ENCODE data around the gene ANKS6.
A peak's percentile ranks its signal among the peaks of the same experiment; 100 is the strongest.

ANKS6 gene

GRCh38 chr9:98730871-98731270 lies 65.5 kb downstream of the ANKS6 start:
- no peak for DNase-seq

- no peak for DNase-seq
Measured at GRCh38 chr9:98728500-98728899, 67.9 kb downstream of the ANKS6 start.

- no peak for DNase-seq
Measured at GRCh38 chr9:98727428-98727827, 68.9 kb downstream of the ANKS6 start.

DNA sequence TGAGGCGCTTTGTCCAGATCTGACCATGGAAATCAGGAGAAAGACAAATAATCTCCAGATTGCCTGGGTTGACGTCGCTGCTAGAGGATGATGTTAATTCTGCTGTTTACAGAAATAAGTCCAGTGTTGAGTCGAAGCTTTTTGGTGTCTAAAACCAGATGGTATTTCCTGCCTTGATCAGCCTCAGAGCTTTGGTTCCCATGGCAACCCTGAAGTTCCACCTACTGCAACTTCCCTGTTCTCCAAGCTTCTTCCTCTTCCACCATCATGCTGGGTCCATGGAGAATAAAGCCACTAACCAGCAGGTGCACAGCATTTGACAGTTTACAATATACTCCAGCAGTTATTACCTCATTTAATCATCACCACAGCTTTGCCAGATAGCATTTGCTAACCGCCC lies 69.6 kb downstream of the ANKS6 start:
- peak; percentile 70 for DNase-seq

DNA sequence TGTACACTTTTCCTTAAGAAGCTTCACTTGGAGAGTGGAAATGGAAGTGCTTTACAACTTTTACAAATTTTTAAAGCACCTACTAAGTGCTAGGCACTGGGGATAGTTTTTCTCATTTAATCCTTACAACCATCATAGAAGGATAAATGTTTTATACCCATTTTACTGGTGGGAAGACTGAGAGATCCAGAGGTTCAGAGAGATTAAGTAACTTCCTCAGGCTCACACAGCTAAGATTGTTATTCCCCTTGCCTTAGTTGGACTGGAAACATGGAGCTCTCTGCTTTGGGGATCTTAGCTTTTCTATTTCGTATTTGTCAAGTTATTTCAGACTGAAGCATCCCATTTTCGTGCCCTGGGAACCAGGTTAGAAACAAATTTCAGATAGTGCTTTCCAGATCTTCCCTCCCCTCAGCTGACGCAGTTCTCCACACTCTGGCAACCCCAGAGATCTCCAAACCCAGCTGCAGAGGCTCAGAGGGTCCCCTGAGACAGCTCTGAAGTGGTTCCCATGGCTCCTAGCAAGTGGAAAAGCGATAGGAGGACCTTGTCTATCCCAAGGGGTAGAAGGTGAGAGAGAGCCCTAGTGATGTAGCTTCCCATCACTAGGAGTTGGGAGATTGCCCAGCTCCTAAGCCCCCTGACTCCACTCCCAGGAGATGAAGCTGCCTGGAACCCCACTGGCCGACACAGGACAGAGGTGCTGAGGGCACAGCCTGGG lies 71.4 kb downstream of the ANKS6 start:
- DNase-seq: no peak

DNA sequence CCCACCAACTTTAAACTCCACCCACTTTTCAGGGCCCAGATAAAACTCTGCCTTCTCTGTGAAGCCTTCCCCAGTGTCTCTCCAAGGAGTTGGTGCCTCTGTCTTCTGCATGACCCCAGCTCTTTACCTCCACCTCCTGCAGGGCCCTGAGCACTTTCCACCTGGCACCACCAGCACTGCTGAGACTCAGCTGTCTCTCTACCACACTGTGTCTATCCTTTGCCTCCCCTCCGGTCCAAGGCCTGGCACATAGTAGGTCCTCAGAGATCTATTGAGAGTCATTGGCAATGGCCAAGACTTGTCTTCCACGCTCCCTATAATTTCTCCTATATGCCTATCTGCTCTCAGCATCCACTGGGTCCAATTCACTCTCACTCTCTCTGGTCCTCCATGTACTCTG lies 74.7 kb downstream of the ANKS6 start:
- DNase-seq: no peak

DNA sequence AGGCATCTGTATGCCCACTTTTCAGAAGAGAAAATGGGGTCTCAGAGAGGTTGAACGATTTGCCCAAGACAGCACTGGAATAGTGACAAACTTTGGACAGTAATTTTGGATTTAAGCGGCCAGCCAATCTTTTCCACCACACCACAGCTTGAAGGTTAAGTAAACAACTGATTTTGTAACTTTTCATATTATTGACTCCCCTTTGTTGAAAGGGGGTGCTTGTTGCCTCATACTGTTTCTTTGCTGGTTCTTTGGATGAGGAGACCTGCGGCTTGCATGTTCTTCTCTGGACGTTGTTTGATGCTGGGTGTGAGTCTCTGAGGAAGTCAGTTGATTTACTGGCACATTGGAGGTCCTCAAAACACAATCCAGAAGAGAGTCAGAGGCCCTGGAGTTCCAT lies 76.0 kb downstream of the ANKS6 start:
- DNase-seq: no peak

DNA sequence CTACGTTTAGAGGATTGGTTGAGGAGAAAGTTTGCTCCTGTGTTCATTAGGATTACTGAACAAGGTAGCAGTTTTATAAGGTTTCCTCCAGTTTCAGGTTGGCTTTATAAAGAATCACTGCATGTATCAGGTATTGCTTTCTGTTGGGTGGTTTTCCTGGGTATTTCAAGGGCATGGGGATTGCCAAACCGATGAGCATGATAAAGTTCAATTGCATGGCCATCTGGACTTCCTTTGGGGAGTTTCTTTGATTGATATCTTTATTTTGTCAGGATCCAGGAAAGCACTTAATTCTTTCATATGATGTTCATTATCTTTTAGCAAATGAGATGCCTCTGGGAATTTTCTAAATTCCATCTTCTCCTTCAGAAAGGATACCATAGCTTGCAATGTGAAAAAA lies 77.3 kb downstream of the ANKS6 start:
- DNase-seq: no peak

GRCh38 chr9:98714833-98715232 lies 81.5 kb downstream of the ANKS6 start:
- no peak for DNase-seq

- no peak for DNase-seq
Measured at GRCh38 chr9:98712987-98713386, 83.4 kb downstream of the ANKS6 start.

- DNase-seq: peak; percentile 5
Measured at GRCh38 chr9:98709968-98710965, 86.1 kb downstream of the ANKS6 start.

DNA sequence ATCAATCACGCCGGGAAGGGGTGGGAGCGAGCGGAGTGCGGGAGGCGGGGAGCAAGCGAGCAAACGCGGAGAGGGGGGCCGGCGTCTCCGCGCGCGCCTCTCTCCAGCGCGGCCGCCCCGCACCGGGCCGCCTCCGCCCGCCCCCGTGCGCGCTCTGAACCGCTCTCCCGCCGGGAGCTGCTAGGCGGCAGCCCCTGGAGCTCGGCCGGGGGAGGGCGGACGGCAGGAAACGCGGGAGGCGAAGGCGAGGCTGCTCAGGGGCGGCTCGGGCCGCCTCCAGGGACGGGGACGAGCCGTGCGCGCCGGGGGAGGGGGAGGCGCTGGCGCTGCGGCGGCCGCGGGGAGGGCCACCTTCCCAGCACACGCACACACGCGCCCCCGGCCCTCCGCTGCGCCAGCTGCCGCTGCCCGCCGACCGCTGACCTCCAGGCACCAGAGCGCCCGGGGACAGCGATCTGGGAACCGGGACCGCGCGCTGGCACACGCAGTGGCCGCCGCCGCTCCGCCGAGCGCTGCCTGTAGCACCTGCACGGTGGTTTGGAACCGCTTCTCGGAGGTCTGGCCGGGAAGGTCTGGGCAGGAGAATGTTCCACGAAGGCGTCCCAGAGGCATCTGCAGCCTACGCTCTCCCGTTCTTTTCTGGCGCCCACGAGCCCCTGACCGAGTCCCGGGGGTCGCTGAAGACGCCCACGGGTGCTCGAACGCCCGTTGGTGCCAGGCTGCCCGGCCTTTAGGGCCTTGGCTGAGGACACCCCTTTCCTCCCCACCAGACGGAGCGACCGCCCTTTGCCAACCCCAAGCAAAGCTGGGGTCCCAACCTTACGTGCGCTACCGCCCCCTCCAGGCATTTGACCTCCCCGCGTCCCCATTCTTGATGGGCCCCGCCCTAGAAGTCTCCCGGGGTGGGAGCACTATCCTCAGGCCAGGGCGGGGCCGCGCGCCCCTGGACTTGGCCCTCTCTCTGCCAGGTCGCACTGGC lies 87.1 kb downstream of the ANKS6 start, which contains the start of gene GABBR2:
Gene GABBR2, minus strand, starts transcription at position 3 of the 979 bp plus-strand sequence. CDS start 198 bp downstream, outside the sequence.
- DNase-seq: no peak

- no peak for DNase-seq
Measured at GRCh38 chr9:98708103-98708932, 88.0 kb downstream of the ANKS6 start.

- DNase-seq: peak; percentile 17
Measured at GRCh38 chr9:98707166-98708102, 88.9 kb downstream of the ANKS6 start.

DNA sequence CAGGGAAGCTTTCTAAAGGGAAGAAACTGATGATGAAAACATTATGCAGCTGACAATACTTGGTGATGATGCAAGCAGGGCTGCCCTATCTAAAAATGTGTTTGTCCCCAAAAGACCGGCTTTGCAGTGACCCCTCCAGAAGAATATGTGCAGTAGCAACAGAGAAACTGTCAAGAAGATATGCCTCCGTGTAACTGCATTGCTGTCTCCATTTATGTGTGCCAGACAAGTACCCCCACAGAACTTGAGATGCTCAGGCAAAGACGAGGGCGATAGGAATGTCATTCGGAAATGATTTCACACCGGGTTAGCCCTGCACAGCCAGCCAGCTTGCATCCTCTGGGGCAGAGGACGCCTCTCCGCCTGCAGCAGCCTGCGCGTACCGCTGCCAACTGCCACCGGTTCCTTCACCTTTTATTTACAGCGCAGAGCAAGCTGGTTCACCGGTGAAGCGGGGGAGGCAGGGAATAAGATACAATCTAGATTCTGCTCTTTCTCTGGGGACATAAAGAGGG lies 89.6 kb downstream of the ANKS6 start:
- DNase-seq: no peak

GRCh38 chr9:98702835-98703380 lies 93.4 kb downstream of the ANKS6 start:
- no peak for DNase-seq

GRCh38 chr9:98702340-98702739 lies 94.0 kb downstream of the ANKS6 start:
- no peak for DNase-seq

DNA sequence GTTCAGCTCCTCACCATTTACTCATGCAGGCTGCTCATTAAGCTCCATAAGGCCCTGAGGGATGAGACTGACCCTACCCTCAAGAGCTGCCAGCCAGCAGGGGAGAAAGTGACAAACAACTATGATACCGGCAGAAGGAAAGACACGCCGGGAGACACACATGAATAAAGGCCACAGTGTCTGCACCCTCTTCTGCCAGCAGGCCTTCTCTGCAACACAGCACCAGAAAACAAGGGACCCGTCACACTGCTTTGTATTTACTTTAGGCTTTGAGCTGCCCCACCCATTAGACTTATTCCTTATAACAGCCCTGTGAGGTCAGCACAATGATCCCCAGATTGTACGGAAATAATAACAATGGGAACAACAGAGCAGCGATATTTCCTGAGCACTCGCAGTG lies 94.8 kb downstream of the ANKS6 start:
- DNase-seq: no peak

GRCh38 chr9:98700801-98701200 lies 95.6 kb downstream of the ANKS6 start:
- DNase-seq: no peak

- no peak for DNase-seq
Measured at GRCh38 chr9:98698856-98699255, 97.5 kb downstream of the ANKS6 start.
